ENCODE data around the gene RAET1E.

The RAET1E gene

DNA sequence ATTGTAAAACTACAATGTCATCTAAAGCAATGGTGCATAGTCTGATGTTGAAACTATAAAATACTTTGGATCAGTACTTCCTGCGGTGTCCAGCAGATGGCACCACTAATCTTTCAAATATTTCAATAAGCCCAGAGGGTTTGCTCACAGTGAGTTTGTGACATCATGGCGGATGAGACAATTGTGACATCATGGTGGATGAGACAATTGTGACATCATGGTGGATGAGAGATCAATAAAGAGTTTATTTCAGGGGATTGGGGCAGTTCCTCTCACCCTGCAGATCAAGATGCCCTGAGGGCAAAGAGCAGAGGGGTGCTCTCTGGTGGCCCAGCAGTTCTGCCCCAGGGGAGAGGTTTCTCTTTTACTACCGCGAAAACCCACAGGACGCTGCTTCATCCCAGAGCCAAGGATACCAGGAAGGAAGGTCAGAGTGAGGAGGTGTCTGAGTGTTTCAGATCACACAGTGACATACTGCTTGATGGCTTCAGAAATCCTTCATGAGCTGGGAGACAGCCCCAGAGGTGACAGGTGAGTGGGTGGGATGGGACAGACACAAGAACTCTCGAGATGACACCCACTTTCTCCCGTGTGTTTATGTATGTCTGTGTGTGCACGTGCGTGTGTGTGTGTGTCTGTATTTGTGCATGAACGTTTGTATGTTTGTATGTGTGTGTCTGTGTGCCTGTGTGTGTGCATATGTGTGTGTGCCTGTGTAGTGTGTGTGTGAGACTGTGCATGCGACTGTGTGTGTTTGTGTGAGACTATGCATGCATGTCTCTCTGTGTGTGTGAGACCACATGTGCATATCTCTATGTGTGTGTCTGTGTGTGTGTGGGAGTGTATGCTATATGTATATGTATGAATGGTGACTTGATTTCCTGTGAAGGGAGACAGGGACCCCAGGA is 36.6 kb upstream of the RAET1E start:
- no peak overlapping the region for H3K9ac ChIP-seq (ENCODE audit: low read length)
- no peaks in the 10 kb centered on the region for H3K9me3 ChIP-seq (replicated peaks; ENCODE audit: insufficient read depth, low read length)
- H3K4me3 ChIP-seq (ENCODE audit: low read length) = no peak overlapping the region
- H3K36me3 ChIP-seq (replicated peaks; ENCODE audit: insufficient read depth, low read length) = no peaks in the 10 kb centered on the region
- H3K27ac ChIP-seq (ENCODE audit: low read length) = no peak overlapping the region
- H3K4me2 ChIP-seq (ENCODE audit: low read depth, low read length) = no peak overlapping the region
- H3K9me2 ChIP-seq (replicated peaks; ENCODE audit: insufficient read depth, low read length) = no peaks in the 10 kb centered on the region
- no peaks in the 10 kb centered on the region for H3K79me2 ChIP-seq (ENCODE audit: low read length)
- H3F3A ChIP-seq (ENCODE audit: insufficient read depth, low read length) = no peaks in the 10 kb centered on the region
- 0 out of 2 replicates have a peak, but pooled peaks cover 6% of the 10 kb centered on the region for H3K4me1 ChIP-seq (ENCODE audit: low read length)
- TF ChIP-seq EZH2 (optimal IDR thresholded peaks at IDR 0.05; ENCODE audit: low read depth, low read length) = no peak
- TF ChIP-seq, protein P1, sequence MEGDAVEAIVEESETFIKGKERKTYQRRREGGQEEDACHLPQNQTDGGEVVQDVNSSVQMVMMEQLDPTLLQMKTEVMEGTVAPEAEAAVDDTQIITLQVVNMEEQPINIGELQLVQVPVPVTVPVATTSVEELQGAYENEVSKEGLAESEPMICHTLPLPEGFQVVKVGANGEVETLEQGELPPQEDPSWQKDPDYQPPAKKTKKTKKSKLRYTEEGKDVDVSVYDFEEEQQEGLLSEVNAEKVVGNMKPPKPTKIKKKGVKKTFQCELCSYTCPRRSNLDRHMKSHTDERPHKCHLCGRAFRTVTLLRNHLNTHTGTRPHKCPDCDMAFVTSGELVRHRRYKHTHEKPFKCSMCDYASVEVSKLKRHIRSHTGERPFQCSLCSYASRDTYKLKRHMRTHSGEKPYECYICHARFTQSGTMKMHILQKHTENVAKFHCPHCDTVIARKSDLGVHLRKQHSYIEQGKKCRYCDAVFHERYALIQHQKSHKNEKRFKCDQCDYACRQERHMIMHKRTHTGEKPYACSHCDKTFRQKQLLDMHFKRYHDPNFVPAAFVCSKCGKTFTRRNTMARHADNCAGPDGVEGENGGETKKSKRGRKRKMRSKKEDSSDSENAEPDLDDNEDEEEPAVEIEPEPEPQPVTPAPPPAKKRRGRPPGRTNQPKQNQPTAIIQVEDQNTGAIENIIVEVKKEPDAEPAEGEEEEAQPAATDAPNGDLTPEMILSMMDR (IDR thresholded peaks at IDR 0.05; ENCODE audit: low read length) = peak; percentile 58
- TF ChIP-seq EZH2phosphoT487 (IDR thresholded peaks at IDR 0.05; ENCODE audit: low read length) = no peak
- H3K27me3 ChIP-seq (replicated peaks; ENCODE audit: insufficient read depth, low read length) = peaks cover 76% of the 10 kb centered on the region
- H4K20me1 ChIP-seq (ENCODE audit: insufficient read depth, low read length) = no peaks in the 10 kb centered on the region
- H2AFZ ChIP-seq (ENCODE audit: low read length) = no peak overlapping the region
- peak; percentile 48 for DNase-seq

DNA sequence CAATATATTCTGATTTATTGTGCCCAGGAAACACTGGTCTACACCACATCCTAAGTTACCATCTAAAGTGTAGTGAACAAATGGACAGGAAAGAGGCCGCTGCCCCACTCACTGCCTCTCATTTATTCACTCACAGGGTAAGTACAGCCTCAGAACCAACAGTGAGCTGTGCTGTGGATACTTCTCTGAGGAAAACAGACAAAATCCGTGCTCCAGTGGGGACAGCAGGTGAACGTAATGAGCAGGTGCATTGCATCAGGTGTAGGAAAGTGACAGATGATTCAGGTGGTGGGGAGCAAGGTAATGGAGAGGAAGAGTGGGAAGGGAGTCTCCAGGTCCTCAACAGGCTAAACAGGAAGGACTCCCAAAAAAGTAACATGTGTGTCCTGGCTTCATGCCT is 35.5 kb upstream of the RAET1E start:
- no peaks in the 10 kb centered on the region for H3K9me2 ChIP-seq (replicated peaks; ENCODE audit: insufficient read depth, low read length)
- no peak overlapping the region for H3K27ac ChIP-seq (ENCODE audit: low read length)
- no peaks in the 10 kb centered on the region for H3F3A ChIP-seq (ENCODE audit: insufficient read depth, low read length)
- H3K79me2 ChIP-seq (ENCODE audit: low read length) = no peaks in the 10 kb centered on the region
- peaks cover 77% of the 10 kb centered on the region for H3K27me3 ChIP-seq (replicated peaks; ENCODE audit: insufficient read depth, low read length)
- H3K4me2 ChIP-seq (ENCODE audit: low read depth, low read length) = no peak overlapping the region
- TF ChIP-seq EZH2phosphoT487 (IDR thresholded peaks at IDR 0.05; ENCODE audit: low read length) (no peak), EZH2 (optimal IDR thresholded peaks at IDR 0.05; ENCODE audit: low read depth, low read length) (no peak)
- TF ChIP-seq, protein P1 (IDR thresholded peaks at IDR 0.05; ENCODE audit: low read length) = no peak
- H3K9me3 ChIP-seq (replicated peaks; ENCODE audit: insufficient read depth, low read length) = no peaks in the 10 kb centered on the region
- H4K20me1 ChIP-seq (ENCODE audit: insufficient read depth, low read length) = no peaks in the 10 kb centered on the region
- no peak overlapping the region for H2AFZ ChIP-seq (ENCODE audit: low read length)
- no peak overlapping the region for H3K9ac ChIP-seq (ENCODE audit: low read length)
- no peaks in the 10 kb centered on the region for H3K4me1 ChIP-seq (ENCODE audit: low read length)
- H3K36me3 ChIP-seq (replicated peaks; ENCODE audit: insufficient read depth, low read length) = no peaks in the 10 kb centered on the region
- no peak overlapping the region for H3K4me3 ChIP-seq (ENCODE audit: low read length)
- DNase-seq = no peak

DNA sequence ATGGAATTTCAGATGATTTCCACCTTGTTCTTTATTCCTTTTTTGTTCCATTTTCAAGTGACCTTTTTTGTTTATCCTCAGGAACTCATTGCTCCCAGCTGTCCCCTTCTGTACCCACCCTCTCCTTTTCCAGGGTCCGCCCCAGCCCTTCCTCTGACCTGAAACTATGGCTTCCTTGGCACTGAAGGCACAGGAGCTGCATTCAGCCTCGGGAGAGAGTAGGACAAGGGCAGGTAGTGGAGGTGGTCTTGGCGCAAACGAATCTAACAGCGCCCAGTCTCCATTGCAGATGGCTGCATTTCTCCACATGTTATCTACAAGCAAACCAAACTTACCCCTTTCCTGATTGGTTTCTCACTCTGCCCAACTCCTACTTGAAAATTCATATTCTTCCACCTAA is 35.1 kb upstream of the RAET1E start:
- no peak overlapping the region for H3K4me3 ChIP-seq (ENCODE audit: low read length)
- DNase-seq = no peak
- H3K27ac ChIP-seq (ENCODE audit: low read length) = no peak overlapping the region
- peaks cover 74% of the 10 kb centered on the region for H3K27me3 ChIP-seq (replicated peaks; ENCODE audit: insufficient read depth, low read length)
- no peaks in the 10 kb centered on the region for H3F3A ChIP-seq (ENCODE audit: insufficient read depth, low read length)
- TF ChIP-seq EZH2phosphoT487 (IDR thresholded peaks at IDR 0.05; ENCODE audit: low read length) (no peak), EZH2 (optimal IDR thresholded peaks at IDR 0.05; ENCODE audit: low read depth, low read length) (no peak)
- H2AFZ ChIP-seq (ENCODE audit: low read length) = no peak overlapping the region
- no peaks in the 10 kb centered on the region for H3K9me3 ChIP-seq (replicated peaks; ENCODE audit: insufficient read depth, low read length)
- no peak overlapping the region for H3K4me2 ChIP-seq (ENCODE audit: low read depth, low read length)
- no peaks in the 10 kb centered on the region for H4K20me1 ChIP-seq (ENCODE audit: insufficient read depth, low read length)
- H3K9ac ChIP-seq (ENCODE audit: low read length) = no peak overlapping the region
- no peaks in the 10 kb centered on the region for H3K4me1 ChIP-seq (ENCODE audit: low read length)
- H3K9me2 ChIP-seq (replicated peaks; ENCODE audit: insufficient read depth, low read length) = no peaks in the 10 kb centered on the region
- H3K36me3 ChIP-seq (replicated peaks; ENCODE audit: insufficient read depth, low read length) = no peaks in the 10 kb centered on the region
- H3K79me2 ChIP-seq (ENCODE audit: low read length) = no peaks in the 10 kb centered on the region

DNA sequence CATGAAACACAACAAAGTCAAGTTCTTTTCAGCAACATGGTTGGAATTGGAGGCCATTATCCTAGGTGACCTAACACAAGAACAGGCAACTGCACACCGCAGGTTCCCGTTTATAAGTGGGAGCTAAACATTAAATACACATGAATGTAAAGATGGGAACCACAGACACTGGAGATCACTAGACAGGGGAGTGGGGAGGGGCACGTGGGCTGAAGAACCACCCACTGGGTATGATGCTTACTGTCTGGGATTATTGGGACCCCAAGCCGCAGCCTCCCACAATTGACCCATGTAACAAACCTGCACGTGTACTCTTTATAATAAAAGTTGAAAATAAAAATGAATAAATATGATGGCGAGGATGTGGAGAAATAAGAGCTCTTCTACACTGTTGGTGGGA is 33.6 kb upstream of the RAET1E start:
- no peak for DNase-seq
- H3K9me2 ChIP-seq (replicated peaks; ENCODE audit: insufficient read depth, low read length) = no peaks in the 10 kb centered on the region
- H2AFZ ChIP-seq (ENCODE audit: low read length) = no peak overlapping the region
- H3K4me3 ChIP-seq (ENCODE audit: low read length) = no peak overlapping the region
- peaks cover 68% of the 10 kb centered on the region for H3K27me3 ChIP-seq (replicated peaks; ENCODE audit: insufficient read depth, low read length)
- H3K4me1 ChIP-seq (ENCODE audit: low read length) = no peaks in the 10 kb centered on the region
- H3K36me3 ChIP-seq (replicated peaks; ENCODE audit: insufficient read depth, low read length) = no peaks in the 10 kb centered on the region
- H3K9me3 ChIP-seq (replicated peaks; ENCODE audit: insufficient read depth, low read length) = no peaks in the 10 kb centered on the region
- no peaks in the 10 kb centered on the region for H4K20me1 ChIP-seq (ENCODE audit: insufficient read depth, low read length)
- no peak overlapping the region for H3K9ac ChIP-seq (ENCODE audit: low read length)
- no peak for TF ChIP-seq EZH2phosphoT487 (IDR thresholded peaks at IDR 0.05; ENCODE audit: low read length)
- TF ChIP-seq EZH2 (optimal IDR thresholded peaks at IDR 0.05; ENCODE audit: low read depth, low read length) = no peak
- TF ChIP-seq, protein P1 (IDR thresholded peaks at IDR 0.05; ENCODE audit: low read length) = no peak
- no peaks in the 10 kb centered on the region for H3F3A ChIP-seq (ENCODE audit: insufficient read depth, low read length)
- no peak overlapping the region for H3K4me2 ChIP-seq (ENCODE audit: low read depth, low read length)
- no peak overlapping the region for H3K27ac ChIP-seq (ENCODE audit: low read length)
- no peaks in the 10 kb centered on the region for H3K79me2 ChIP-seq (ENCODE audit: low read length)
